GM23338 (cell line): ENCODE data around the gene JARID2. TPM values are rescaled to one million over a fixed set of nuclear protein-coding genes. Genes with fewer than 3 reads are reported as not detected.
"Not testable (repeated sequence)": the region's sequence is repeated elsewhere in the genome, so short reads cannot be mapped to it uniquely, and the experiment has no call there.

Source experiments
- ATAC-seq: fragments of 200-7000 bp; cut with Tn5 transposase; 3 replicates; pipeline ENCODE4 v1.9.1; 2020
- DNase-seq: peaks from one replicate; pipeline ENCODE4 v3.0.0-alpha.2; 2015; ENCODE audit warnings: low spot score
- H2AFZ ChIP-seq: fragments of 200-600 bp; sonication (generic); 2 replicates; pipeline ENCODE4 v1.8.0; 2016; ENCODE audit warnings: antibody characterized with exemption, mild to moderate bottlenecking, moderate library complexity
- H3F3A ChIP-seq: fragments of 200-600 bp; sonication (generic); replicated peaks from 2 replicates; pipeline ENCODE4 v1.8.0; 2017; ENCODE audit warnings: antibody characterized with exemption, mixed run types, low read depth
- H3K27ac ChIP-seq: fragments of 200-600 bp; sonication (generic); 2 replicates; pipeline ENCODE4 v1.6.1; 2016; ENCODE audit warnings: low read depth
- H3K27me3 ChIP-seq: fragments of 200-600 bp; sonication (generic); 2 replicates; pipeline ENCODE4 v1.8.0; 2016; ENCODE audit warnings: mild to moderate bottlenecking, mixed run types, moderate library complexity; ENCODE audit not compliant: insufficient read depth
- H3K36me3 ChIP-seq: fragments of 200-600 bp; sonication (generic); 2 replicates; pipeline ENCODE4 v1.8.0; 2016; ENCODE audit warnings: mild to moderate bottlenecking; ENCODE audit not compliant: insufficient read depth
- H3K4me1 ChIP-seq: fragments of 200-600 bp; sonication (generic); 2 replicates; pipeline ENCODE4 v1.8.0; 2016; ENCODE audit warnings: mild to moderate bottlenecking, moderate library complexity; ENCODE audit not compliant: insufficient read depth
- H3K4me2 ChIP-seq: fragments of 200-600 bp; sonication (generic); 2 replicates; pipeline ENCODE4 v1.7.1; 2017; ENCODE audit warnings: mixed run types
- H3K4me3 ChIP-seq: fragments of 200-600 bp; sonication (generic); 2 replicates; pipeline ENCODE4 v1.6.1; 2016; ENCODE audit warnings: mixed run types
- H3K79me2 ChIP-seq: fragments of 200-600 bp; sonication (generic); replicated peaks from 2 replicates; pipeline ENCODE4 v1.8.0; 2017; ENCODE audit warnings: mild to moderate bottlenecking; ENCODE audit not compliant: insufficient read depth
- H3K9me2 ChIP-seq: fragments of 200-600 bp; sonication (generic); 2 replicates; pipeline ENCODE4 v1.8.0; 2017; ENCODE audit not compliant: insufficient read depth
- H4K20me1 ChIP-seq: fragments of 200-600 bp; sonication (generic); replicated peaks from 2 replicates; pipeline ENCODE4 v1.8.0; 2017; ENCODE audit warnings: mild to moderate bottlenecking; ENCODE audit not compliant: insufficient read depth
- H3K27ac Mint-ChIP-seq: 2 replicates; pipeline ENCODE4 v1.8.0; 2020; ENCODE audit warnings: inconsistent platforms, mild to moderate bottlenecking, moderate library complexity, mixed read lengths
- H3K27me3 Mint-ChIP-seq: 3 replicates; pipeline ENCODE4 v1.8.0; 2022; ENCODE audit warnings: low read depth, mild to moderate bottlenecking, moderate library complexity, mixed read lengths, inconsistent platforms; ENCODE audit not compliant: insufficient read depth, poor library complexity
- H3K36me3 Mint-ChIP-seq: 3 replicates; pipeline ENCODE4 v1.8.0; 2021; ENCODE audit warnings: low read depth, mild to moderate bottlenecking, inconsistent platforms, moderate library complexity, mixed read lengths
- H3K4me1 Mint-ChIP-seq: 3 replicates; pipeline ENCODE4 v1.8.0; 2020; ENCODE audit warnings: mild to moderate bottlenecking, inconsistent platforms, mixed read lengths
- H3K4me3 Mint-ChIP-seq: 3 replicates; pipeline ENCODE4 v1.8.0; 2021; ENCODE audit warnings: moderate library complexity, mild to moderate bottlenecking, inconsistent platforms, mixed read lengths
- H3K9me3 Mint-ChIP-seq: 3 replicates; pipeline ENCODE4 v1.8.0; 2020; ENCODE audit warnings: moderate library complexity, mild to moderate bottlenecking, inconsistent platforms, mixed read lengths
- CREB1 ChIP-seq: fragments of 250-450 bp; sonication (Bioruptor Pico); IDR thresholded peaks from 2 replicates; pipeline ENCODE4 v1.5.0; 2020; ENCODE audit warnings: low read depth, mild to moderate bottlenecking, moderate library complexity
- EZH2 ChIP-seq: fragments of 200-600 bp; sonication (generic); IDR thresholded peaks from one replicate; pipeline ENCODE4 v1.8.0; 2017; ENCODE audit warnings: antibody characterized with exemption, mild to moderate bottlenecking, low read depth; ENCODE audit not compliant: unreplicated experiment
- POLR2AphosphoS5 ChIP-seq: IDR thresholded peaks from 2 replicates; pipeline ENCODE4 v1.6.1; 2016; ENCODE audit warnings: antibody characterized with exemption, low read depth
- STAT1 ChIP-seq: IDR thresholded peaks from one replicate; pipeline ENCODE4 v1.6.1; 2016; ENCODE audit warnings: antibody characterized with exemption; ENCODE audit not compliant: unreplicated experiment
- polyA plus RNA-seq: library from polyadenylated mRNA; unstranded; fragments of >200 nt; fragmentation: Nextera tagmentation; extraction: Ambion mirVana; gene quantifications from 2 replicates; pipeline ENCODE4 v1.2.1, GENCODE V29; 2016
- total RNA-seq: library from RNA; depleted of rRNA; stranded (reverse); fragments of >200 nt; shearing (Covaris generic); gene quantifications from 2 replicates; pipeline ENCODE4 v1.2.3, GENCODE V29; 2014
- TF ChIP-seq, protein P1 (sequence below): fragments of 250-450 bp; sonication (Bioruptor Pico); IDR thresholded peaks from 2 replicates; pipeline ENCODE4 v1.5.0; 2020; ENCODE audit warnings: mild to moderate bottlenecking, moderate library complexity
- TF ChIP-seq, protein P2 (sequence below), 2 experiments: fragments of 200-600 bp in 1 of 2; sonication (generic) in 1 of 2; conservative IDR thresholded peaks; 2 replicates each; pipeline versions ENCODE4 v1.5.1 to v1.6.1; 2016 to 2017; ENCODE audit warnings: antibody characterized with exemption in 2 of 2, low read depth in 2 of 2, mild to moderate bottlenecking in 2 of 2, moderate library complexity in 1 of 2
- TF ChIP-seq, protein P3 (sequence below): IDR thresholded peaks from 2 replicates; pipeline ENCODE4 v1.6.1; 2016; ENCODE audit warnings: antibody characterized with exemption

The JARID2 gene
- total and polyA plus RNA-seq, 2 experiments from 2014 or later = 92.8 to 196 TPM

DNA sequence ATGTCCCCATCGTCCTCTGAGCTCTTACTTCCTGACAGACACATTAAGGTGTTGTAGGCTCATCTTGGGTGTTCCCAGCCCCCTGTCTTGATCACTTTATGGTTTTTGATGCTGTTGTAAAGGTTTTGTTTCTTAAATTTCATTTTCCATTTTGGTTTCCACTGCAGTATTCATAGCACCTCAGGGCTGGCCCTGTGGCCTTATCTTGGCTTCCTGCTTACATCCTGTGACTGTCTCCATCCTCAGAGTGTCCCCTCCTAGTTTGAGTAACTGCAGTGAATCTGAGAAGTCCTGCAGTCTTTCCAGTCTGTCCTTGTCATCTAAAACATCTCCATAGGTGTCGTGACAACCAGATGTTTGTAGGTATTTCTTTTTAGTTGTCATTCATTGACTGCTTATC, 50.9 kb downstream of the JARID2 start:
- H3K27ac ChIP-seq = no peak overlapping the region
- ATAC-seq = no peak
- Mint-ChIP-seq H3K4me3 (no peak overlapping the region; the same call in 2 of the 3 replicates), H3K4me1 (peaks cover 79% of the 10 kb centered on the region), H3K36me3 (peaks cover 16% of the 10 kb centered on the region; the same call in 2 of the 3 replicates), H3K27ac (no peak overlapping the region), H3K27me3 (peaks cover 10% of the 10 kb centered on the region), H3K9me3 (no peaks in the 10 kb centered on the region)
- H3K27me3 ChIP-seq = no peaks in the 10 kb centered on the region
- H3K36me3 ChIP-seq = no peaks in the 10 kb centered on the region
- H3K9me2 ChIP-seq = no peaks in the 10 kb centered on the region
- H3F3A ChIP-seq = peaks cover 49% of the 10 kb centered on the region
- H2AFZ ChIP-seq = no peak overlapping the region
- peaks cover 96% of the 10 kb centered on the region for H3K4me1 ChIP-seq
- no peak for DNase-seq
- peak overlapping the region; percentile 14; the same call in 1 of the 2 replicates for H3K4me2 ChIP-seq
- peaks cover 100% of the 10 kb centered on the region for H4K20me1 ChIP-seq
- peaks cover 100% of the 10 kb centered on the region for H3K79me2 ChIP-seq
- no peak overlapping the region for H3K4me3 ChIP-seq
- TF ChIP-seq, protein P1, sequence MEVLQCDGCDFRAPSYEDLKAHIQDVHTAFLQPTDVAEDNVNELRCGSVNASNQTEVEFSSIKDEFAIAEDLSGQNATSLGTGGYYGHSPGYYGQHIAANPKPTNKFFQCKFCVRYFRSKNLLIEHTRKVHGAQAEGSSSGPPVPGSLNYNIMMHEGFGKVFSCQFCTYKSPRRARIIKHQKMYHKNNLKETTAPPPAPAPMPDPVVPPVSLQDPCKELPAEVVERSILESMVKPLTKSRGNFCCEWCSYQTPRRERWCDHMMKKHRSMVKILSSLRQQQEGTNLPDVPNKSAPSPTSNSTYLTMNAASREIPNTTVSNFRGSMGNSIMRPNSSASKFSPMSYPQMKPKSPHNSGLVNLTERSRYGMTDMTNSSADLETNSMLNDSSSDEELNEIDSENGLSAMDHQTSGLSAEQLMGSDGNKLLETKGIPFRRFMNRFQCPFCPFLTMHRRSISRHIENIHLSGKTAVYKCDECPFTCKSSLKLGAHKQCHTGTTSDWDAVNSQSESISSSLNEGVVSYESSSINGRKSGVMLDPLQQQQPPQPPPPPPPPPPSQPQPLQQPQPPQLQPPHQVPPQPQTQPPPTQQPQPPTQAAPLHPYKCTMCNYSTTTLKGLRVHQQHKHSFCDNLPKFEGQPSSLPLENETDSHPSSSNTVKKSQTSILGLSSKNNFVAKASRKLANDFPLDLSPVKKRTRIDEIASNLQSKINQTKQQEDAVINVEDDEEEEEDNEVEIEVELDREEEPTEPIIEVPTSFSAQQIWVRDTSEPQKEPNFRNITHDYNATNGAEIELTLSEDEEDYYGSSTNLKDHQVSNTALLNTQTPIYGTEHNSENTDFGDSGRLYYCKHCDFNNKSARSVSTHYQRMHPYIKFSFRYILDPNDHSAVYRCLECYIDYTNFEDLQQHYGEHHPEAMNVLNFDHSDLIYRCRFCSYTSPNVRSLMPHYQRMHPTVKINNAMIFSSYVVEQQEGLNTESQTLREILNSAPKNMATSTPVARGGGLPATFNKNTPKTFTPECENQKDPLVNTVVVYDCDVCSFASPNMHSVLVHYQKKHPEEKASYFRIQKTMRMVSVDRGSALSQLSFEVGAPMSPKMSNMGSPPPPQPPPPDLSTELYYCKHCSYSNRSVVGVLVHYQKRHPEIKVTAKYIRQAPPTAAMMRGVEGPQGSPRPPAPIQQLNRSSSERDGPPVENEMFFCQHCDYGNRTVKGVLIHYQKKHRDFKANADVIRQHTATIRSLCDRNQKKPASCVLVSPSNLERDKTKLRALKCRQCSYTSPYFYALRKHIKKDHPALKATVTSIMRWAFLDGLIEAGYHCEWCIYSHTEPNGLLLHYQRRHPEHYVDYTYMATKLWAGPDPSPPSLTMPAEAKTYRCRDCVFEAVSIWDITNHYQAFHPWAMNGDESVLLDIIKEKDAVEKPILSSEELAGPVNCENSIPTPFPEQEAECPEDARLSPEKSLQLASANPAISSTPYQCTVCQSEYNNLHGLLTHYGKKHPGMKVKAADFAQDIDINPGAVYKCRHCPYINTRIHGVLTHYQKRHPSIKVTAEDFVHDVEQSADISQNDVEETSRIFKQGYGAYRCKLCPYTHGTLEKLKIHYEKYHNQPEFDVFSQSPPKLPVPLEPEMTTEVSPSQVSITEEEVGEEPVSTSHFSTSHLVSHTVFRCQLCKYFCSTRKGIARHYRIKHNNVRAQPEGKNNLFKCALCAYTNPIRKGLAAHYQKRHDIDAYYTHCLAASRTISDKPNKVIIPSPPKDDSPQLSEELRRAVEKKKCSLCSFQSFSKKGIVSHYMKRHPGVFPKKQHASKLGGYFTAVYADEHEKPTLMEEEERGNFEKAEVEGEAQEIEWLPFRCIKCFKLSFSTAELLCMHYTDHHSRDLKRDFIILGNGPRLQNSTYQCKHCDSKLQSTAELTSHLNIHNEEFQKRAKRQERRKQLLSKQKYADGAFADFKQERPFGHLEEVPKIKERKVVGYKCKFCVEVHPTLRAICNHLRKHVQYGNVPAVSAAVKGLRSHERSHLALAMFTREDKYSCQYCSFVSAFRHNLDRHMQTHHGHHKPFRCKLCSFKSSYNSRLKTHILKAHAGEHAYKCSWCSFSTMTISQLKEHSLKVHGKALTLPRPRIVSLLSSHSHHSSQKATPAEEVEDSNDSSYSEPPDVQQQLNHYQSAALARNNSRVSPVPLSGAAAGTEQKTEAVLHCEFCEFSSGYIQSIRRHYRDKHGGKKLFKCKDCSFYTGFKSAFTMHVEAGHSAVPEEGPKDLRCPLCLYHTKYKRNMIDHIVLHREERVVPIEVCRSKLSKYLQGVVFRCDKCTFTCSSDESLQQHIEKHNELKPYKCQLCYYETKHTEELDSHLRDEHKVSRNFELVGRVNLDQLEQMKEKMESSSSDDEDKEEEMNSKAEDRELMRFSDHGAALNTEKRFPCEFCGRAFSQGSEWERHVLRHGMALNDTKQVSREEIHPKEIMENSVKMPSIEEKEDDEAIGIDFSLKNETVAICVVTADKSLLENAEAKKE (CRISPR knock-in tag) = no peak
- TF ChIP-seq CREB1 (no peak), STAT1 (no peak), EZH2 (no peak), POLR2AphosphoS5 (0 out of 2 replicates have a peak, but pooled peaks have one; percentile 2)
- TF ChIP-seq, protein P2, sequence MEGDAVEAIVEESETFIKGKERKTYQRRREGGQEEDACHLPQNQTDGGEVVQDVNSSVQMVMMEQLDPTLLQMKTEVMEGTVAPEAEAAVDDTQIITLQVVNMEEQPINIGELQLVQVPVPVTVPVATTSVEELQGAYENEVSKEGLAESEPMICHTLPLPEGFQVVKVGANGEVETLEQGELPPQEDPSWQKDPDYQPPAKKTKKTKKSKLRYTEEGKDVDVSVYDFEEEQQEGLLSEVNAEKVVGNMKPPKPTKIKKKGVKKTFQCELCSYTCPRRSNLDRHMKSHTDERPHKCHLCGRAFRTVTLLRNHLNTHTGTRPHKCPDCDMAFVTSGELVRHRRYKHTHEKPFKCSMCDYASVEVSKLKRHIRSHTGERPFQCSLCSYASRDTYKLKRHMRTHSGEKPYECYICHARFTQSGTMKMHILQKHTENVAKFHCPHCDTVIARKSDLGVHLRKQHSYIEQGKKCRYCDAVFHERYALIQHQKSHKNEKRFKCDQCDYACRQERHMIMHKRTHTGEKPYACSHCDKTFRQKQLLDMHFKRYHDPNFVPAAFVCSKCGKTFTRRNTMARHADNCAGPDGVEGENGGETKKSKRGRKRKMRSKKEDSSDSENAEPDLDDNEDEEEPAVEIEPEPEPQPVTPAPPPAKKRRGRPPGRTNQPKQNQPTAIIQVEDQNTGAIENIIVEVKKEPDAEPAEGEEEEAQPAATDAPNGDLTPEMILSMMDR (conservative IDR thresholded peaks at IDR 0.05; ENCODE audit: low read depth in 2 of 2) = no peak
- TF ChIP-seq, protein P3, sequence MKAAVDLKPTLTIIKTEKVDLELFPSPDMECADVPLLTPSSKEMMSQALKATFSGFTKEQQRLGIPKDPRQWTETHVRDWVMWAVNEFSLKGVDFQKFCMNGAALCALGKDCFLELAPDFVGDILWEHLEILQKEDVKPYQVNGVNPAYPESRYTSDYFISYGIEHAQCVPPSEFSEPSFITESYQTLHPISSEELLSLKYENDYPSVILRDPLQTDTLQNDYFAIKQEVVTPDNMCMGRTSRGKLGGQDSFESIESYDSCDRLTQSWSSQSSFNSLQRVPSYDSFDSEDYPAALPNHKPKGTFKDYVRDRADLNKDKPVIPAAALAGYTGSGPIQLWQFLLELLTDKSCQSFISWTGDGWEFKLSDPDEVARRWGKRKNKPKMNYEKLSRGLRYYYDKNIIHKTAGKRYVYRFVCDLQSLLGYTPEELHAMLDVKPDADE = no peak

DNA sequence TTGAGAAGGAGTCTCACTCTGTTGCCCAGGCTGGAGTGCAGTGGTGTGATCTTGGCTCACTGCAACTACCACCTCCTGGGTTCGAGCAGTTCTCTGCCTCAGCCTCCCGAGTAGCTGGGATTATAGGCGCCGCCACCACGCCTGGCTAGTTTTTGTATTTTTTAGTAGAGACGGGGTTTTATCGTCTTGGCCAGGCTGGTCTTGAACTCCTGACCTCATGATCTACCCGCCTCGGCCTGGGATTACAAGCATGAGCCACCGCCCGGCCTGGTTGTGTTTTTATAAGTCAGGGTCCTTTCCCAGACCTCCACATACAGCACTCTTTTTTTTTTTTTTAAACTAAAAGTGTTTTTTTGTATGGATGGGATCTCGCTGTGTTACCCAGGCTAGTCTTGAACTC, 51.3 kb downstream of the JARID2 start:
- not testable (repeated sequence) for H3K4me3 ChIP-seq, H3K4me3 Mint-ChIP-seq, H3K27ac ChIP-seq, DNase-seq, H3K9me3 Mint-ChIP-seq, H3K27me3 Mint-ChIP-seq, H3K4me2 ChIP-seq, H3K27ac Mint-ChIP-seq, H3K27me3 ChIP-seq, H3K9me2 ChIP-seq, ATAC-seq, H3K36me3 ChIP-seq, H2AFZ ChIP-seq
- Mint-ChIP-seq H3K4me1 (peaks cover 80% of the 10 kb centered on the region), H3K36me3 (peaks cover 19% of the 10 kb centered on the region; the same call in 2 of the 3 replicates)
- Histone ChIP-seq H3K4me1 (peaks cover 96% of the 10 kb centered on the region), H3K79me2 (peaks cover 100% of the 10 kb centered on the region), H4K20me1 (peaks cover 100% of the 10 kb centered on the region), H3F3A (peaks cover 49% of the 10 kb centered on the region)
